Activated CD8-positive, alpha-beta memory T cell treated with anti-CD3 and anti-CD28 coated beads, Interleukin-2, amount 50 U/mL, for 1 hour (primary cell): ENCODE results near the gene CELF4.

ENCODE experiments used
- DNase-seq: peaks from one replicate; pipeline ENCODE4 v3.0.0-alpha.2; 2020; ENCODE audit errors: extremely low read depth

CELF4 gene

DNA sequence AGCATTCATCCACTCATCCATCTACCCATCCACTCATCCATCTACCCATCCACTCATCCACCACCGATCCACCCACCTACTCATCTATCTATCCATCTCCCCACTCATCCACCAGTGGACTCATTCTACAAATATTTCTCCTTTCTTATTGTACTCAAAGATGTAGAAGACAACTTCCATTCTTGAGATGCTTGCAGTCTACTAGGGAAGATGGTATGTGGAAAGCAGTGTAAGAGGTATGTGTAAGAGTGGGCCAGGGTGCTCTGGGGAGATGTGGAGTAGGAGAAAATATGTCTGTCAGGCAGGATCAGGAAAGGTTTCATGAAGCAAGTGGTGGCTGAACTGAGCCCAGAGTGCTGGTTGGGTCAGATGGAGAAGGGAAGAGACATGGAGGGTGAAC, 150.8 kb downstream of the CELF4 start:
- DNase-seq, result no peak

DNA sequence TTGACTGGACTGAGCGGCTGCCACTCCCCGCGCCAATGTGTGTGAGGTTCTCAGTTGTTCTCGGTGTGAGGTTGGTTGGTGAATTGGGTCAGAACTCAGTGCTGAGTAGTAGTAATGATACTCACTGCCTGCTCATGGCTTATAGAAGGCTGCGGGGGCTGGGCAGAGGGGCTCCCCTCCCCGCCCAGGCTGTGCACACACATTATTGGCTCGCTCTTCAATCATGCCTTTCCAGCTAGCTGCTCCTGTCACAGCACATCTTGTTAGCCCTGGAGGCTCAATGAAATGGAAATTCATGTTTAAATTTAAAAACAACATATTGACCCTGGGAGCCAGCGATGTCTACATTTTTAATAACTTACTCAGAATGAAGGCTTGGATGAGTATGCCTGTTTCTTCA, 152.8 kb downstream of the CELF4 start:
- DNase-seq, result no peak

DNA sequence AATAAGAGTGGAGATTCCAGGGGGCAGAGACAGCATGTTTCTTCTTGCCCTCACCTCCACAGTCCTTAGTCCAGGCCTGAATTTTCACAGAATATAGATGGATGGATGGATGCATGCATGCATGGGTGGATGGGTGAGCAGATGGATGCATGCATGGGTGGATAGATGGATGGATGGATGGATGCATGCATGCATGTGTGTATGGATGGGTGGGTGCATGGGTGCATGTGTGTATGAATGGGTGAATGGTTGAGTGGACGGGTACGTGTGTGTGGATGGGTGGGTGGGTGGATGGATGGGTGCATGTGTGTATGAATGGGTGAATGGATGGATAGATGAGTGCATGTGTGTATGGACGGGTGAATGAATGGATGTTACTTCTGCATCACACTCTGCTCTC, 153.3 kb downstream of the CELF4 start:
- DNase-seq, result no peak

DNA sequence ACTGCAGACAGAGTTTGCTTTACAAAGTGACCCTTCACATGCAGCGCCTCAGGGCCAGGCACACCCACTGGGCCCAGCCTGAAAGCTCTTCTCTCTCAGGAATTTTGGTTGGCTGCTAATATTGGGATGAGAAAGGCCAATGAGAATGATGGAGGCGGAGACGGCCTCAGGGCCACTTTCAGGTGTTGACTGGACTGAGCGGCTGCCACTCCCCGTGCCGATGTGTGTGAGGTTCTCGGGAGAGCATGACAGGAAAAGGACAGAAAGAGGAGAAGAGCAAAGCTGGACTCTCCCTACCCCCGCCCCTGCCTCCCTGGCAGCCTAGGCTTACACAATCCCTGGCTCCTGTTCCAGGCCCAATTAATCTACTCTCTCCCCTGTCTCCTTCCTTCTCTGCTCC, 155.7 kb downstream of the CELF4 start:
- DNase-seq, result no peak

GRCh38 chr18:37408676-37409265, 156.8 kb downstream of the CELF4 start:
- no peak for DNase-seq

DNA sequence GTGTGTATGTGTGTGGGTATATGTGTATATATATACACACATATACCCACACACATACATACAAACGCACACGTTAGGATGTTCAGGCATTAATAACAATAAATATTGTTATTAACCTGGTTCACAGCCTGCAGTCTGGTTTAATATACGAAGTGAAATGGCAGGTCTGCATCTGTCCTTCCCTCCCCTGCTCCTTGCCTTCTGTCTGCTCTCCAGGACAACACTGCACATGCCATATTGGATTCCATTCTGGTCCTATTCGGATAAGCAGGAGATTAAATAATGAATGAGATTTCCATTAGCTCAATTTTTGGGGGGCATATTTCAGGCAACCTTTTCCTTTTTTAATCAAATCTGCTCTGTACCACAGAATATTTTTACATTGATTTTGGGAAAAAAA, 158.0 kb downstream of the CELF4 start:
- no peak for DNase-seq

- no peak for DNase-seq
Measured at GRCh38 chr18:37405772-37406171, 159.8 kb downstream of the CELF4 start.

- DNase-seq, result no peak
Measured at GRCh38 chr18:37405229-37405628, 160.4 kb downstream of the CELF4 start.

DNA sequence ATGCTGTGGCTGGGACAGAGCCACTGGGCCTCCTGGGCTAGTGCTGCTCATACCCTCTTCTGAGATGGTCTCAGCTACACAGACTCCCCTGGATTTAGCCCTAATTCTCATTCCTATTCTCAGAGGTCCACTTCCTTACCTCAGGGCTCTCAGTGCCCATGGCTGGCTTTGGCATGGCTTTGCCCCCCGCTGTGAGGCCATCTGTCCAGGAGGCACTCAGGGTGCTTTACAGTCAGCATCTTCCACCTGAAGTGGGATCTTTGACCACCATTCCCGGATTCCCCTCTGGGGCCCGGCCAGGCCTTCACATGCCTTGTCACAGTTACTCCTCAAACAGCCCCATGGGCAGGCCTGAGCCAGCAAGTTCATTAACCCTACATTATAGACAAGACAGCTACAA, 161.8 kb downstream of the CELF4 start:
- no peak for DNase-seq

DNA sequence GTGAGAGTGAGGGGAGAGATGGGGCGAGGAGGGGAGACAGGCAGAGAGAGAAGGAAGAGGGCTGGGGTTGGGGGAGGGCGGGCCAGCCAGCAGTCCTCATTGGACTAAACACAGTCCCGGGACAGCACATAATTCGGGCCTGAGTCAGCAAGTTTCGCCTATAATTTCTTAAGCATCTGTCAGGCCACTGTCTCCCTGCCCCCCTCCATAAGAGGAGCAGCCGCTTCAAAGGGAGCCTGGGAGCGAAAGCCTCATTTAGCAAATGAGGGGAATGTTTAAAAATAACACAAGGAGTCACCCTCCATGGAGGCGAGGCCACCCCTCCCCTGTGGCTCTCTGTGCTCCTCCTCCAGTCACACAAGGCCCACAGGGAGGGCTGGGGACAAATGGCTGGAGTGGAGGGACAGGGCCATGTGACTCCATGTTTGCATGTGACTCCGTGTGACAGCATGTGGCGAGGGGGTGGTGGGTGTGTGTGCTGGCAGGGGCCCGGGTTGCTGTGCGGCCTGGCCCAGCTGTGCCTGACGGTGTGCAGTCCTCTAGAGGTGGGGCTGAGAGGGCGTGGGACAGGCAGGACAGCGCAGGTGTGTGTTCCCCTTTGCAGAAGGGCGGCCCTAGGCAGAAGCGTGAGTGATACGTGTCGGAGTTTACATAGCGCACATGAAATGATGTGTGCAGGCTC, 162.4 kb downstream of the CELF4 start:
- DNase-seq, result no peak

DNA sequence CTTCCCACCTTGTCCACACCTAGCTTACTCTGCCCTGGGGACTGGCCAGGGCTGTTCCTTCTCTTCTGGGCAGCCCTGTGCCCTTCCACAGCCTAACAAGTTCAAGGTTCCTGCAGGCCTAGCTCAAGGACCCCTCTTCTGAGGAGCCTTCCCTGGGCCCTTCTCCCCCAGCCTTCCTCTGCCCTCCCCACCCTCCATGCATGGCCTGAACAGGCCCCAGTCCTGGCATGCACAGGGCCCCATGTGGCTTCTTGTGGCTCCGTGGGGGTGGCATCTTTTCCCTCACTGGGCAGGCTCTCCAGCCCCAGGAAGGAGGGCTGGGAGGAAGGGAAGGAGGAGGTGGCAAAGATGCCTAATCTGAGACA, 162.9 kb downstream of the CELF4 start:
- no peak for DNase-seq

DNA sequence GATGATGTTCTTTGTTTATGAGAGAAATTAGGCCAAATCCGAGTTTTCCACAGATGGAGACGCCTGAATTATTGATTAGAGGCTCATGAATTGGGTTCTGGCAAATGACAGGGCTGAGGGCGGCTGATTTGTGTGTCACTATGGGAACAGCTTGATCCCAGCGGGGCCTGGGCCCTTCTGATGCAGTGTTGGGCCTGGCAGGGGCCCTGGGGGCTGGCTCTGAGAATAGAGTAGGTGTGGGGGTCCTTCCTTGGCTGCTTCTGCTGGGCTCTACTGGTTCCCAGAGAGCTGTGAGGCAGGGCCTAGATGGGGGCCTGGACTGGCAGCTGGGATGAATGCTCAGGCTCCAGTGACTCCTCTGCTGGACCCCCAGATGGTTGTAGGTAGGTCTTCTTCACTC, 164.8 kb downstream of the CELF4 start:
- DNase-seq, result no peak

DNA sequence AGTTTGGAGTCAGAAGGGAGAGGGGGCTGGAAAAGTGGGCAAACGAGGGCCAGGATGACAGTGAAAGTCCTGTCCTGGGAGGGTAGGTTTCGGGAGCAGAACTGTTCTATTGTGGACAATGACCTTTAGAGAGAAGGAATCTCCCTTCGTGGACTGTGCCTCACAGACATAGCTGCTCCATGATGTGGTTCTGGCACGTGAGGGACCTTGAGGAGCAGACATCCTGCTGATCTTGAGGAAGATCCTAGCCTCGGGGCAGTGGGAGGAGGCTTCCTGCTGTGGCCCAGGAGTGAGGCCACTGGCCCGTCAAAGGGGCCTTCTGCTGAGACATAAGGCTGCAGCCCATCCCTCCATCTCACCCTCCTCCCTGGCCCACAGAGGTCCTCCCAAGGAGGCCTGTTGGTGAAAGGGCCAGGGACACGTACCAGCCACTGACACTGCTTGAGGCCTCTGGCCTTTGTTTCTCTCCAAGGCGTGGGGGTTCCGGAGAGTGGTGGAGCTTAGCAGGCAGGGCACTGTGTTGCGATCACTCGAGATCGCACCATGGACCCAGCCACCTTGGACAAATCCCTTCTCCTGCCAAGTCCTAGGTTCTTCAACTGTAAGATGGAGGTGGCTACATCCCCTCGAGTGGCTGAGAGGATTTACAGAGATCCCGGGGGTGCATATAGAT, 167.2 kb downstream of the CELF4 start:
- DNase-seq, result no peak

DNA sequence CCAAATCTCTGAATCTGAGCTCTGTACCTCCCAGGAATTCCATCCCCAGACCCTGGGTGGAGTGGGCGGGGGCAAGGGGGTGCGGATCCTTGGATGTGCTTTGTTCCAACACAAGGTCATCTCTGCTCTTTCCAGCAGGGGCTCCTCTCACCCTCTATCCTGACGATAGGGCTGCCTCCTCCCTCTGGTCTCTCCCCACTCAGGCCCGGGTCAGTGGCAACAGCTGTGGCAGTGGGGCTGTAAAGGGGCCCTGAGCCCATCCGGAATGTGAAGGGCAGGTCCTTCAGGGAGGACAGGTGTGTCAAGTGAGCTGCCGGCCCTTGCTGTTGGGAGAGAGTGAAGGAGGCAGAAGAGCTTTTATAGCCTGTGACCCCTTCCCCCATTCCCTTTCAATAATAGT, 167.8 kb downstream of the CELF4 start:
- DNase-seq, result no peak

DNA sequence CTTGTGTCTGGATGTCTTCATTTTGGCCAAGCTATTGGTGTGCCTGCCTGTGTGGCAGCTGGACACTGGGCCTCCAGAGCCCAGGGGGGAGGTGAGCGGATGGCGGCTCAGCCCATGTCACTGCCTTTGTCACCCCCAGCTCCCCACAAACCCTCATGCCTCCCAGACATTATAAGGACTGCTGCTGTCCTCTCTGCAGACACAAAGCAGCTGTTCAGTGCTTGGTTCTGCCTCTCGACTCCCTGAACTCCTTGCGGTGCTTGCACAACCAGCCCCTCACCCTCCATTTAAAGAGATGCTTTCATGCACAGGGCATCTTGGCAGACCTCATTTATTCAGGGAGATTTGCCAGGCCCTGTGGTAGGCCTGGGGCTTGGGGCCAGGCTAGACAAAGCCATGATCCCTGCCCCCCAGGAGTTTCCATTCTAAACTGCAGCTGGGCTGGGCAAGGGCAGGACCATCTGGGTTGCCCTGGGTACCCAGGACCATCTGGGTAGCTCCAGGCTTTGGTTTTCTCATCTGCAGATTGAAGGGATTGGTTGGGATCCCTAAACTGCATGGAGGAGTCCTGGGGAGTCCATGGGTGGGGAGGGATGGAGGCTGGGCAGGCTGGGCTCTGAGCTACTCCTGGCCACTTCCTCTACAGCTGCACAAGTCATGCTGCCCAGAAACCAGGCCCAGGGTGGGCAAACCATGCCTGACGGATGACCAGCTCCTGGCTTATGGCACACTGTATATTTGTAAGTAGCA, 168.5 kb downstream of the CELF4 start:
- no peak for DNase-seq

DNA sequence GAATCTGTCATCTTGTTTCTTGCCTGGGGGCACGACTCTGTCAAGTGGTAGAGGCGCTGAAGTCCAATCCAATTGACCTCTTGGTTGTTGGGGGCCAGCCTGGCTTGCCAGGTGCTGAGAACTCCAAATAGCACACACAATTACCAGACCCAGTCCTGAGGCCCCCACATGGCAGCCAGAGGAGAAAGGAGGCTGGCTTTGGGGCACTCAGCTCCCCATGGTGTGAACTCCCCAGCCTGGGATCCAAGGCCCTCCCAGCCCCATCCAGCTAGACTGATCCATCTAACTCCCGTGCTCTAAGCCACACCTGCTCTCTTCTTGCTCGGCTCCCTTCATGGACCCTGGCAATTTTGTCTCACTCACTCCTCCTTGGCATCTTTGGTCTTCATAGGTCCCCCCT, 170.0 kb downstream of the CELF4 start:
- no peak for DNase-seq

- DNase-seq, result no peak
Measured at GRCh38 chr18:37395138-37395537, 170.5 kb downstream of the CELF4 start.

- no peak for DNase-seq
Measured at GRCh38 chr18:37394610-37394965, 171.0 kb downstream of the CELF4 start.

- no peak for DNase-seq
Measured at GRCh38 chr18:37393945-37394609, 171.5 kb downstream of the CELF4 start.

GRCh38 chr18:37393221-37393827, 172.3 kb downstream of the CELF4 start:
- no peak for DNase-seq

DNA sequence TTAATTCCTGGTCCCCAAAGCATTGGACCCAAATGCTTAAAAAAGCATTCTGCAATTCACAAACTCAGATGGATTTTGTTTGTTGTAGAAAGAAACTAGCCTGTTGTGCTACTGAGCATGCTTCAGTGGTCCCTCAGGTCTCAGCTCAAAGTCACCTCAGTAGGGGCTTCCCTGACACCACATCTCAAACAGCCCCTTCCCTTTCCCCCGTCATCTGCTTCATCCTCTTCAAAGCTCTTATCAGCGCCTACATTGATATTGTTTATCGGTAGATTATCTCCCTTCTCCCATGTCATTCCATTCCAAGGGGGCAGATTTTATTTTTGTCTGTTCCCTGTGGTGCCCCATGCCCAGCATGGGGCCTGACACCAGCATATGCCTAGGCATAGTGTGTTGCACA, 172.9 kb downstream of the CELF4 start:
- DNase-seq, result no peak
